Osteocyte (in vitro differentiated cells): ENCODE results near the gene MMP17. TPM values are rescaled to one million over a fixed set of nuclear protein-coding genes. Genes with fewer than 3 reads are reported as not detected.

ENCODE experiments used
- DNase-seq: peaks from one replicate; pipeline ENCODE4 v3.0.0; 2021; ENCODE audit warnings: mixed read lengths; ENCODE audit not compliant: unreplicated experiment; ENCODE audit errors: extremely low spot score
- H3K27ac Mint-ChIP-seq: one replicate; pipeline ENCODE4 v1.8.0; 2021; ENCODE audit warnings: mild to moderate bottlenecking, mixed read lengths; ENCODE audit not compliant: unreplicated experiment
- H3K27me3 Mint-ChIP-seq: one replicate; pipeline ENCODE4 v1.8.0; 2021; ENCODE audit warnings: mixed read lengths; ENCODE audit not compliant: unreplicated experiment
- H3K36me3 Mint-ChIP-seq: one replicate; pipeline ENCODE4 v1.8.0; 2021; ENCODE audit warnings: mixed read lengths; ENCODE audit not compliant: unreplicated experiment
- H3K4me1 Mint-ChIP-seq: one replicate; pipeline ENCODE4 v1.8.0; 2021; ENCODE audit warnings: mixed read lengths; ENCODE audit not compliant: unreplicated experiment
- H3K4me3 Mint-ChIP-seq: one replicate; pipeline ENCODE4 v1.8.0; 2021; ENCODE audit warnings: mild to moderate bottlenecking, moderate library complexity, mixed read lengths; ENCODE audit not compliant: unreplicated experiment
- H3K9me3 Mint-ChIP-seq: one replicate; pipeline ENCODE4 v1.8.0; 2021; ENCODE audit warnings: mixed read lengths; ENCODE audit not compliant: unreplicated experiment
- total RNA-seq: library from RNA; stranded (reverse); gene quantifications from 2 replicates; pipeline ENCODE4 v1.2.1, GENCODE V29; 2021
- TF ChIP-seq, protein P1 (sequence below): fragments of 200-600 bp; sonication (generic); IDR thresholded peaks from 2 replicates; pipeline ENCODE4 v1.5.0; 2021; ENCODE audit warnings: antibody characterized with exemption, mild to moderate bottlenecking, moderate library complexity

MMP17 gene
- total RNA-seq, 1 donor from 2014 or later = 1.7 TPM

- TF ChIP-seq, protein P1, sequence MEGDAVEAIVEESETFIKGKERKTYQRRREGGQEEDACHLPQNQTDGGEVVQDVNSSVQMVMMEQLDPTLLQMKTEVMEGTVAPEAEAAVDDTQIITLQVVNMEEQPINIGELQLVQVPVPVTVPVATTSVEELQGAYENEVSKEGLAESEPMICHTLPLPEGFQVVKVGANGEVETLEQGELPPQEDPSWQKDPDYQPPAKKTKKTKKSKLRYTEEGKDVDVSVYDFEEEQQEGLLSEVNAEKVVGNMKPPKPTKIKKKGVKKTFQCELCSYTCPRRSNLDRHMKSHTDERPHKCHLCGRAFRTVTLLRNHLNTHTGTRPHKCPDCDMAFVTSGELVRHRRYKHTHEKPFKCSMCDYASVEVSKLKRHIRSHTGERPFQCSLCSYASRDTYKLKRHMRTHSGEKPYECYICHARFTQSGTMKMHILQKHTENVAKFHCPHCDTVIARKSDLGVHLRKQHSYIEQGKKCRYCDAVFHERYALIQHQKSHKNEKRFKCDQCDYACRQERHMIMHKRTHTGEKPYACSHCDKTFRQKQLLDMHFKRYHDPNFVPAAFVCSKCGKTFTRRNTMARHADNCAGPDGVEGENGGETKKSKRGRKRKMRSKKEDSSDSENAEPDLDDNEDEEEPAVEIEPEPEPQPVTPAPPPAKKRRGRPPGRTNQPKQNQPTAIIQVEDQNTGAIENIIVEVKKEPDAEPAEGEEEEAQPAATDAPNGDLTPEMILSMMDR = no peak
- Mint-ChIP-seq H3K4me1 (peaks cover 25% of the 10 kb centered on the region), H3K27ac (peak overlapping the region; percentile 84), H3K27me3 (no peaks in the 10 kb centered on the region), H3K36me3 (peaks cover 25% of the 10 kb centered on the region), H3K9me3 (no peaks in the 10 kb centered on the region), H3K4me3 (no peak overlapping the region)
- no peak for DNase-seq
Observed at GRCh38 chr12:131784909-131785762, 43.1 kb upstream of the MMP17 start.

GRCh38 chr12:131785763-131786330 lies 42.3 kb upstream of the MMP17 start:
- DNase-seq = no peak
- Mint-ChIP-seq H3K27ac (peak overlapping the region; percentile 84), H3K4me3 (no peak overlapping the region), H3K27me3 (no peaks in the 10 kb centered on the region), H3K4me1 (peaks cover 25% of the 10 kb centered on the region), H3K36me3 (peaks cover 31% of the 10 kb centered on the region), H3K9me3 (no peaks in the 10 kb centered on the region)
- TF ChIP-seq, protein P1 = no peak

GRCh38 chr12:131786331-131786730 lies 41.9 kb upstream of the MMP17 start:
- H3K9me3 Mint-ChIP-seq = no peaks in the 10 kb centered on the region
- TF ChIP-seq, protein P1 = no peak
- no peaks in the 10 kb centered on the region for H3K27me3 Mint-ChIP-seq
- H3K4me3 Mint-ChIP-seq = no peak overlapping the region
- H3K36me3 Mint-ChIP-seq = peaks cover 32% of the 10 kb centered on the region
- no peak for DNase-seq
- H3K4me1 Mint-ChIP-seq = peaks cover 25% of the 10 kb centered on the region
- H3K27ac Mint-ChIP-seq = peak overlapping the region; percentile 84

- H3K4me3 Mint-ChIP-seq = no peak overlapping the region
- no peak overlapping the region for H3K27ac Mint-ChIP-seq
- peaks cover 36% of the 10 kb centered on the region for H3K36me3 Mint-ChIP-seq
- no peak for DNase-seq
- peaks cover 25% of the 10 kb centered on the region for H3K4me1 Mint-ChIP-seq
- no peaks in the 10 kb centered on the region for H3K27me3 Mint-ChIP-seq
- TF ChIP-seq, protein P1 = no peak
- no peaks in the 10 kb centered on the region for H3K9me3 Mint-ChIP-seq
Observed at GRCh38 chr12:131787143-131787660, 41.0 kb upstream of the MMP17 start.

- H3K27me3 Mint-ChIP-seq = no peaks in the 10 kb centered on the region
- TF ChIP-seq, protein P1 = no peak
- peaks cover 24% of the 10 kb centered on the region for H3K4me1 Mint-ChIP-seq
- no peak for DNase-seq
- H3K9me3 Mint-ChIP-seq = no peaks in the 10 kb centered on the region
- H3K36me3 Mint-ChIP-seq = peaks cover 40% of the 10 kb centered on the region
- no peak overlapping the region for H3K4me3 Mint-ChIP-seq
- no peak overlapping the region for H3K27ac Mint-ChIP-seq
Observed at GRCh38 chr12:131788070-131788469, 40.1 kb upstream of the MMP17 start.
